ENCODE results near the gene PIEZO2.

The PIEZO2 gene

GRCh38 chr18:11027862-11028261 is 121.5 kb downstream of the PIEZO2 start:
- no peak for DNase-seq (ENCODE audit: low read depth in 2 of 2)

- no peak for DNase-seq (ENCODE audit: low read depth in 2 of 2)
Observed at GRCh38 chr18:11025671-11026070, 123.7 kb downstream of the PIEZO2 start.

GRCh38 chr18:11024928-11025669 is 124.3 kb downstream of the PIEZO2 start:
- DNase-seq (ENCODE audit: low read depth in 2 of 2): no peak

- no peak for DNase-seq (ENCODE audit: low read depth in 2 of 2)
Observed at GRCh38 chr18:11021477-11021876, 127.9 kb downstream of the PIEZO2 start.

- DNase-seq (ENCODE audit: low read depth in 2 of 2): no peak
Observed at GRCh38 chr18:11020877-11021414, 128.4 kb downstream of the PIEZO2 start.

GRCh38 chr18:11020161-11020853 is 129.1 kb downstream of the PIEZO2 start:
- no peak for DNase-seq (ENCODE audit: low read depth in 2 of 2)

GRCh38 chr18:11019295-11020105 is 129.9 kb downstream of the PIEZO2 start:
- DNase-seq (ENCODE audit: low read depth in 2 of 2): no peak

GRCh38 chr18:11009869-11010268 is 139.5 kb downstream of the PIEZO2 start:
- DNase-seq (ENCODE audit: low read depth in 2 of 2): no peak

GRCh38 chr18:11009147-11009546 is 140.2 kb downstream of the PIEZO2 start:
- no peak for DNase-seq (ENCODE audit: low read depth in 2 of 2)

- DNase-seq (ENCODE audit: low read depth in 2 of 2): no peak
Observed at GRCh38 chr18:11008505-11008904, 140.9 kb downstream of the PIEZO2 start.

GRCh38 chr18:11005528-11005927 is 143.8 kb downstream of the PIEZO2 start:
- no peak for DNase-seq (ENCODE audit: low read depth in 2 of 2)

- DNase-seq (ENCODE audit: low read depth in 2 of 2): no peak
Observed at GRCh38 chr18:11004951-11005350, 144.4 kb downstream of the PIEZO2 start.

GRCh38 chr18:11004294-11004693 is 145.1 kb downstream of the PIEZO2 start:
- no peak for DNase-seq (ENCODE audit: low read depth in 2 of 2)

- no peak for DNase-seq (ENCODE audit: low read depth in 2 of 2)
Observed at GRCh38 chr18:11002796-11003195, 146.6 kb downstream of the PIEZO2 start.

GRCh38 chr18:11002277-11002676 is 147.1 kb downstream of the PIEZO2 start:
- DNase-seq (ENCODE audit: low read depth in 2 of 2): no peak

- no peak for DNase-seq (ENCODE audit: low read depth in 2 of 2)
Observed at GRCh38 chr18:11000071-11000470, 149.3 kb downstream of the PIEZO2 start.

- no peak for DNase-seq (ENCODE audit: low read depth in 2 of 2)
Observed at GRCh38 chr18:10997885-10998284, 151.5 kb downstream of the PIEZO2 start.

GRCh38 chr18:10995550-10995949 is 153.8 kb downstream of the PIEZO2 start:
- no peak for DNase-seq (ENCODE audit: low read depth in 2 of 2)

- DNase-seq (ENCODE audit: low read depth in 2 of 2): no peak
Observed at GRCh38 chr18:10989486-10989885, 159.9 kb downstream of the PIEZO2 start.

- DNase-seq (ENCODE audit: low read depth in 2 of 2): no peak
Observed at GRCh38 chr18:10985689-10986088, 163.7 kb downstream of the PIEZO2 start.

GRCh38 chr18:10979411-10979810 is 170.0 kb downstream of the PIEZO2 start:
- no peak for DNase-seq (ENCODE audit: low read depth in 2 of 2)

- DNase-seq (ENCODE audit: low read depth in 2 of 2): no peak
Observed at GRCh38 chr18:10977042-10977441, 172.3 kb downstream of the PIEZO2 start.

Measured in stimulated activated CD4-positive, alpha-beta T cell treated with anti-CD3 and anti-CD28 coated beads, Interleukin-1b, Interleukin-23, amount 100 ng/mL, for 4 hours (primary cell).